GM12878 (cell line): ENCODE data around the gene KATNBL1. TPM values are rescaled to one million over a fixed set of nuclear protein-coding genes. Genes with fewer than 3 reads are reported as not detected.

ENCODE experiments used
- ATAC-seq: fragments of 200-7000 bp; cut with Tn5 transposase; 3 replicates; pipeline ENCODE4 v1.9.1; 2020; ENCODE audit warnings: mild to moderate bottlenecking, moderate library complexity
- BruUV-seq: library from RNA; stranded (reverse); fragments of 400-500 nt; replicated peaks from 2 replicates; lab custom pipeline; 2021; lab: Mats Ljungman, UMichigan
- CTCF ChIA-PET: fragments of 300-600 bp; sonication (Branson Sonifier 250); formaldehyde crosslinking; extraction: SDS; loops from one replicate; lab custom pipeline; 2021; ENCODE audit warnings: inconsistent platforms; lab: Yijun Ruan, JAX
- POLR2A ChIA-PET: fragments of 350-600 bp; formaldehyde crosslinking; extraction: SDS; loops from one replicate; lab custom pipeline; 2021; ENCODE audit warnings: inconsistent platforms; lab: Charles Lee
- RAD21 ChIA-PET: fragments of 300-600 bp; sonication (Branson Sonifier 250); formaldehyde crosslinking; loops from one replicate; lab custom pipeline; 2023; ENCODE audit warnings: antibody characterized with exemption; ENCODE audit not compliant: unreplicated experiment; lab: Charles Lee
- SMC1A ChIA-PET: fragments of 300-600 bp; sonication (Branson Sonifier 250); formaldehyde crosslinking; loops from one replicate; lab custom pipeline; 2023; ENCODE audit not compliant: unreplicated experiment, uncharacterized antibody; lab: Charles Lee
- DNase-seq: peaks from one replicate; pipeline ENCODE4 v3.0.0-alpha.2; 2011; ENCODE audit warnings: low read depth, low spot score
- FAIRE-seq: peaks from 3 replicates; lab custom pipeline; 2011; peaks lifted over from hg19 to GRCh38; lab: Jason Lieb, UNC
- H2AFZ ChIP-seq: 2 replicates; pipeline ENCODE4 v1.6.0; 2011; ENCODE audit warnings: low read depth, low read length, control low read depth; ENCODE audit not compliant: control insufficient read depth
- H3K27ac ChIP-seq: 2 replicates; pipeline ENCODE4 v1.5.1; 2011; ENCODE audit warnings: control low read depth; ENCODE audit not compliant: control insufficient read depth, insufficient read depth
- H3K27me3 ChIP-seq, 2 experiments: replicated peaks in 1 of 2; 2 replicates each; pipeline versions ENCODE4 v1.6.0 to v1.6.1; 2011; ENCODE audit warnings: low read length in 1 of 2; ENCODE audit not compliant: control insufficient read depth in 2 of 2, insufficient read depth in 2 of 2
- H3K36me3 ChIP-seq, 2 experiments: 2 replicates each; pipeline ENCODE4 v1.5.1; 2011; ENCODE audit warnings: low read length in 1 of 2; ENCODE audit not compliant: control insufficient read depth in 2 of 2, insufficient read depth in 2 of 2
- H3K4me1 ChIP-seq: 2 replicates; pipeline ENCODE4 v1.6.1; 2011; ENCODE audit warnings: mild to moderate bottlenecking, low read length, moderate library complexity, mixed read lengths; ENCODE audit not compliant: control insufficient read depth, insufficient read depth
- H3K4me2 ChIP-seq: 2 replicates; pipeline ENCODE4 v1.6.0; 2011; ENCODE audit warnings: control low read depth; ENCODE audit not compliant: control insufficient read depth, insufficient read depth
- H3K4me3 ChIP-seq: fragments of 200-600 bp; sonication (generic); 2 replicates; pipeline ENCODE4 v1.5.1; 2016
- H3K79me2 ChIP-seq: 2 replicates; pipeline ENCODE4 v1.6.0; 2011; ENCODE audit warnings: low read length; ENCODE audit not compliant: control insufficient read depth, insufficient read depth
- H3K9ac ChIP-seq: 2 replicates; pipeline ENCODE4 v1.8.0; 2011; ENCODE audit warnings: low read length, control low read depth, mixed read lengths; ENCODE audit not compliant: control insufficient read depth, insufficient read depth
- H3K9me3 ChIP-seq: replicated peaks from 3 replicates; pipeline ENCODE4 v1.5.1; 2011; ENCODE audit warnings: mild to moderate bottlenecking, low read length; ENCODE audit not compliant: control insufficient read depth, insufficient read depth
- H4K20me1 ChIP-seq: 2 replicates; pipeline ENCODE4 v1.6.0; 2011; ENCODE audit not compliant: control insufficient read depth, insufficient read depth
- BCL3 ChIP-seq: IDR thresholded peaks from 2 replicates; pipeline ENCODE4 v1.6.1; 2011; ENCODE audit warnings: borderline replicate concordance, low read depth, mild to moderate bottlenecking, moderate library complexity, low read length; ENCODE audit not compliant: insufficient read depth, poor library complexity, severe bottlenecking
- BMI1 ChIP-seq: fragments of 450-650 bp; IDR thresholded peaks from 2 replicates; pipeline ENCODE4 v1.6.1; 2016; ENCODE audit warnings: mild to moderate bottlenecking, moderate library complexity, borderline replicate concordance
- CHD4 ChIP-seq: fragments of 200-600 bp; sonication (generic); IDR thresholded peaks from 2 replicates; pipeline ENCODE4 v1.6.1; 2016; ENCODE audit warnings: mild to moderate bottlenecking
- HDAC2 ChIP-seq: fragments of 200-600 bp; sonication (generic); IDR thresholded peaks from 2 replicates; pipeline ENCODE4 v1.6.1; 2017
- NR2C2 ChIP-seq: IDR thresholded peaks from 2 replicates; pipeline ENCODE4 v1.6.1; 2011; ENCODE audit warnings: borderline replicate concordance, low read depth; ENCODE audit not compliant: control insufficient read depth, insufficient read length
- NR2F1 ChIP-seq: fragments of 450-650 bp; conservative IDR thresholded peaks from 2 replicates; pipeline ENCODE4 v1.6.1; 2017; ENCODE audit warnings: mild to moderate bottlenecking
- RCOR1 ChIP-seq: conservative IDR thresholded peaks from 2 replicates; pipeline ENCODE4 v1.6.1; 2012; ENCODE audit warnings: low read depth, low read length, improper control_type of control experiment
- SP1 ChIP-seq: IDR thresholded peaks from one replicate; pipeline ENCODE4 v1.6.1; 2011; ENCODE audit warnings: low read depth, low read length
- STAT3 ChIP-seq: IDR thresholded peaks from 2 replicates; pipeline ENCODE4 v1.6.1; 2011; ENCODE audit warnings: low read depth, low read length, improper control_type of control experiment
- SUPT20H ChIP-seq: IDR thresholded peaks from 2 replicates; pipeline ENCODE4 v1.6.1; 2011; ENCODE audit warnings: low read depth, mild to moderate bottlenecking, low read length, moderate library complexity, borderline replicate concordance; ENCODE audit not compliant: control insufficient read depth
- TARDBP ChIP-seq: IDR thresholded peaks from 2 replicates; pipeline ENCODE4 v1.6.1; 2016; ENCODE audit warnings: borderline replicate concordance
- TCF12 ChIP-seq: IDR thresholded peaks from 2 replicates; pipeline ENCODE4 v1.6.1; 2011; ENCODE audit warnings: low read depth, mild to moderate bottlenecking, low read length
- TCF7 ChIP-seq: IDR thresholded peaks from 2 replicates; pipeline ENCODE4 v1.6.1; 2014; ENCODE audit warnings: antibody characterized with exemption, borderline replicate concordance
- YBX1 ChIP-seq: fragments of 450-650 bp; IDR thresholded peaks from 2 replicates; pipeline ENCODE4 v1.6.1; 2016; ENCODE audit warnings: antibody characterized with exemption
- ZNF217 ChIP-seq: fragments of 450-650 bp; IDR thresholded peaks from 2 replicates; pipeline ENCODE4 v1.6.1; 2017; ENCODE audit warnings: antibody characterized with exemption, mild to moderate bottlenecking
- WGBS: methylation state at CpG from one replicate; pipeline ENCODE4 v1.1.6; 2016; ENCODE audit warnings: low lambda C conversion rate; ENCODE audit not compliant: insufficient replicate concordance, insufficient coverage; ENCODE audit errors: missing lambda C conversion rate; 5-methylcytosine and 5-hydroxymethylcytosine counted together
- in situ Hi-C: fragments of 300-500 bp; cut with MboI; formaldehyde crosslinking; loops from 9 replicates; pipeline ENCODE4 v1.14.3; 2018; ENCODE audit warnings: mixed read lengths
- intact Hi-C: fragments of 100-400 bp; cut with micrococcal nuclease; formaldehyde crosslinking; loops from one replicate; pipeline ENCODE4 v1.14.2; 2022; ENCODE audit not compliant: unreplicated experiment
- polyA plus RNA-seq, 11 experiments: library from polyadenylated mRNA; depleted of rRNA in 4 of 11; unstranded in 6 of 11; stranded (reverse) in 5 of 11; fragments of >200 nt; fragmentation: Nextera tagmentation in 4 of 11; fragmentation: Illumina TruSeq in 1 of 11; extraction: Ambion mirVana in 4 of 11; extraction: Trizol in 1 of 11; gene quantifications; 1 replicate in 1 of 11; 2 replicates in 10 of 11; pipeline versions ENCODE4 v1.2.1 to v1.2.3, GENCODE V29; 2011 to 2016; ENCODE audit warnings: inconsistent platforms in 2 of 11, missing spikeins in 2 of 11, low read depth in 1 of 11
- total RNA-seq, 4 experiments: library from RNA; depleted of rRNA in 3 of 4; stranded (reverse); fragments of >200 nt in 3 of 4; fragmentation: Illumina TruSeq in 1 of 4; extraction: Trizol in 1 of 4; gene quantifications; 2 replicates each; pipeline versions ENCODE4 v1.2.1 to v1.2.3, GENCODE V29; 2013 to 2021
- TF ChIP-seq, protein P1 (sequence below): IDR thresholded peaks from 2 replicates; pipeline ENCODE4 v1.6.1; 2011; ENCODE audit warnings: low read depth, mild to moderate bottlenecking, low read length, moderate library complexity, borderline replicate concordance; ENCODE audit errors: extremely low read depth
- TF ChIP-seq, protein P2 (sequence below): fragments of 450-650 bp; IDR thresholded peaks from 2 replicates; pipeline ENCODE4 v1.6.1; 2017; ENCODE audit warnings: mild to moderate bottlenecking, moderate library complexity
- TF ChIP-seq, protein P3 (sequence below): IDR thresholded peaks from 2 replicates; pipeline ENCODE4 v1.6.1; 2012; ENCODE audit warnings: low read depth, low read length, improper control_type of control experiment

KATNBL1 gene
- total and polyA plus RNA-seq, 10 of the 15 experiments (the other 5 are each of a cell fraction or from before 2014, with no cell fraction given) = 7.8 to 58.8 (median 30.1) TPM

- FAIRE-seq = no peak
- Histone ChIP-seq H2AFZ (no peak overlapping the region), H3K9me3 (no peaks in the 10 kb centered on the region; the same call in 1 of the 3 replicates), H3K79me2 (no peaks in the 10 kb centered on the region; the same call in 1 of the 2 replicates), H3K4me3 (no peak overlapping the region), H3K4me1 (no peaks in the 10 kb centered on the region), H3K27ac (no peak overlapping the region), H3K4me2 (no peak overlapping the region), H3K9ac (no peak overlapping the region), H3K36me3 (peaks cover 0 to 3% of the 10 kb centered on the region in 2 experiments; a peak in 2 of 4 replicates)
- ChIA-PET SMC1A (no interaction called here), CTCF (no interaction called here), POLR2A (no interaction called here), RAD21 (no interaction called here)
- no TSS peak for BruUV-seq
- 84% methylated on average over 4 of the region's 4 CpGs for WGBS
- DNase-seq = no peak
- no peak for ATAC-seq
- no peak for TF ChIP-seq YBX1
- TF ChIP-seq TCF12 = no peak
- no peak for TF ChIP-seq TARDBP
- no peak for TF ChIP-seq NR2C2
- no peak for TF ChIP-seq TCF7
- TF ChIP-seq, protein P1, sequence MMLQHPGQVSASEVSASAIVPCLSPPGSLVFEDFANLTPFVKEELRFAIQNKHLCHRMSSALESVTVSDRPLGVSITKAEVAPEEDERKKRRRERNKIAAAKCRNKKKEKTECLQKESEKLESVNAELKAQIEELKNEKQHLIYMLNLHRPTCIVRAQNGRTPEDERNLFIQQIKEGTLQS = no peak
- TF ChIP-seq CHD4 = no peak
- no peak for TF ChIP-seq BMI1
- TF ChIP-seq, protein P2, sequence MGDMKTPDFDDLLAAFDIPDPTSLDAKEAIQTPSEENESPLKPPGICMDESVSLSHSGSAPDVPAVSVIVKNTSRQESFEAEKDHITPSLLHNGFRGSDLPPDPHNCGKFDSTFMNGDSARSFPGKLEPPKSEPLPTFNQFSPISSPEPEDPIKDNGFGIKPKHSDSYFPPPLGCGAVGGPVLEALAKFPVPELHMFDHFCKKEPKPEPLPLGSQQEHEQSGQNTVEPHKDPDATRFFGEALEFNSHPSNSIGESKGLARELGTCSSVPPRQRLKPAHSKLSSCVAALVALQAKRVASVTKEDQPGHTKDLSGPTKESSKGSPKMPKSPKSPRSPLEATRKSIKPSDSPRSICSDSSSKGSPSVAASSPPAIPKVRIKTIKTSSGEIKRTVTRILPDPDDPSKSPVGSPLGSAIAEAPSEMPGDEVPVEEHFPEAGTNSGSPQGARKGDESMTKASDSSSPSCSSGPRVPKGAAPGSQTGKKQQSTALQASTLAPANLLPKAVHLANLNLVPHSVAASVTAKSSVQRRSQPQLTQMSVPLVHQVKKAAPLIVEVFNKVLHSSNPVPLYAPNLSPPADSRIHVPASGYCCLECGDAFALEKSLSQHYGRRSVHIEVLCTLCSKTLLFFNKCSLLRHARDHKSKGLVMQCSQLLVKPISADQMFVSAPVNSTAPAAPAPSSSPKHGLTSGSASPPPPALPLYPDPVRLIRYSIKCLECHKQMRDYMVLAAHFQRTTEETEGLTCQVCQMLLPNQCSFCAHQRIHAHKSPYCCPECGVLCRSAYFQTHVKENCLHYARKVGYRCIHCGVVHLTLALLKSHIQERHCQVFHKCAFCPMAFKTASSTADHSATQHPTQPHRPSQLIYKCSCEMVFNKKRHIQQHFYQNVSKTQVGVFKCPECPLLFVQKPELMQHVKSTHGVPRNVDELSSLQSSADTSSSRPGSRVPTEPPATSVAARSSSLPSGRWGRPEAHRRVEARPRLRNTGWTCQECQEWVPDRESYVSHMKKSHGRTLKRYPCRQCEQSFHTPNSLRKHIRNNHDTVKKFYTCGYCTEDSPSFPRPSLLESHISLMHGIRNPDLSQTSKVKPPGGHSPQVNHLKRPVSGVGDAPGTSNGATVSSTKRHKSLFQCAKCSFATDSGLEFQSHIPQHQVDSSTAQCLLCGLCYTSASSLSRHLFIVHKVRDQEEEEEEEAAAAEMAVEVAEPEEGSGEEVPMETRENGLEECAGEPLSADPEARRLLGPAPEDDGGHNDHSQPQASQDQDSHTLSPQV = no peak
- TF ChIP-seq STAT3 = no peak
- TF ChIP-seq NR2F1 = no peak
- no peak for TF ChIP-seq ZNF217
- no peak for TF ChIP-seq HDAC2
- TF ChIP-seq, protein P3, sequence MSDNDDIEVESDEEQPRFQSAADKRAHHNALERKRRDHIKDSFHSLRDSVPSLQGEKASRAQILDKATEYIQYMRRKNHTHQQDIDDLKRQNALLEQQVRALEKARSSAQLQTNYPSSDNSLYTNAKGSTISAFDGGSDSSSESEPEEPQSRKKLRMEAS = no peak
- no peak for TF ChIP-seq RCOR1
- no peak for TF ChIP-seq BCL3
- TF ChIP-seq SUPT20H = no peak
- no peak for TF ChIP-seq SP1
- TF ChIP-seq, all 136 proteins: peak for 0
- no peaks in the 10 kb centered on the region for H4K20me1 ChIP-seq
- intact Hi-C loops = no loop called here
- in situ Hi-C loops = no loop called here
- H3K27me3 ChIP-seq = no peaks in the 10 kb centered on the region
Observed at GRCh38 chr15:34182942-34183341, 27.0 kb downstream of the KATNBL1 start.
